Mesendoderm (in vitro differentiated cells): ENCODE results near the gene TOMM40.

Experiments used
- DNase-seq: peaks from one replicate; pipeline ENCODE4 v3.0.0; 2013
- H2AK5ac ChIP-seq: 2 replicates; pipeline ENCODE4 v1.6.1; 2013; ENCODE audit warnings: low read length, inconsistent platforms
- H2BK120ac ChIP-seq: 2 replicates; pipeline ENCODE4 v1.6.1; 2013; ENCODE audit warnings: low read depth, mild to moderate bottlenecking, low read length, moderate library complexity, mixed read lengths
- H2BK15ac ChIP-seq: replicated peaks from 2 replicates; pipeline ENCODE4 v1.6.1; 2013; ENCODE audit warnings: low read depth, mild to moderate bottlenecking, moderate library complexity
- H2BK5ac ChIP-seq: 2 replicates; pipeline ENCODE4 v1.6.1; 2013; ENCODE audit warnings: low read length, inconsistent platforms
- H3K18ac ChIP-seq: 2 replicates; pipeline ENCODE4 v1.6.1; 2013; ENCODE audit warnings: mild to moderate bottlenecking, low read length, mixed read lengths
- H3K23ac ChIP-seq: one replicate; pipeline ENCODE4 v1.6.1; 2013; ENCODE audit warnings: low read length
- H3K27ac ChIP-seq: 2 replicates; pipeline ENCODE4 v1.5.1; 2013; ENCODE audit warnings: low read depth, mild to moderate bottlenecking, inconsistent platforms, low read length, moderate library complexity
- H3K27me3 ChIP-seq: 2 replicates; pipeline ENCODE4 v1.6.1; 2013; ENCODE audit warnings: low read length, control low read depth, mild to moderate bottlenecking, inconsistent platforms; ENCODE audit not compliant: insufficient read depth, poor library complexity
- H3K36me3 ChIP-seq: 2 replicates; pipeline ENCODE4 v1.6.1; 2013; ENCODE audit warnings: low read length, inconsistent platforms; ENCODE audit not compliant: control insufficient read depth, insufficient read depth
- H3K4ac ChIP-seq: one replicate; pipeline ENCODE4 v1.6.1; 2013; ENCODE audit warnings: low read depth, mild to moderate bottlenecking, low read length, moderate library complexity
- H3K4me1 ChIP-seq: 2 replicates; pipeline ENCODE4 v1.6.1; 2013; ENCODE audit warnings: low read depth, low read length, inconsistent platforms; ENCODE audit not compliant: control insufficient read depth
- H3K4me2 ChIP-seq: 2 replicates; pipeline ENCODE4 v1.6.1; 2013; ENCODE audit warnings: low read length
- H3K4me3 ChIP-seq: 2 replicates; pipeline ENCODE4 v1.5.1; 2013; ENCODE audit warnings: mild to moderate bottlenecking, low read length
- H3K56ac ChIP-seq: one replicate; pipeline ENCODE4 v1.6.1; 2013; ENCODE audit warnings: low read length
- H3K79me1 ChIP-seq: 2 replicates; pipeline ENCODE4 v1.6.1; 2013; ENCODE audit warnings: low read length, inconsistent platforms
- H3K79me2 ChIP-seq: 2 replicates; pipeline ENCODE4 v1.6.1; 2013; ENCODE audit warnings: mild to moderate bottlenecking, low read length; ENCODE audit not compliant: control insufficient read depth, insufficient read depth
- H3K9ac ChIP-seq: 2 replicates; pipeline ENCODE4 v1.6.1; 2013; ENCODE audit warnings: low read length, inconsistent platforms
- H4K5ac ChIP-seq: one replicate; pipeline ENCODE4 v1.6.1; 2013; ENCODE audit warnings: low read length
- H4K8ac ChIP-seq: one replicate; pipeline ENCODE4 v1.6.1; 2013; ENCODE audit warnings: low read depth, mild to moderate bottlenecking, control low read depth, low read length, moderate library complexity
- WGBS: extraction: QIAGEN DNeasy Blood & Tissue Kit; methylation state at CpG from one replicate; pipeline ENCODE4 v1.1.7; 2013; ENCODE audit warnings: low lambda C conversion rate, missing lambda C conversion rate; ENCODE audit not compliant: insufficient coverage; ENCODE audit errors: extremely low coverage; 5-methylcytosine and 5-hydroxymethylcytosine counted together

Gene TOMM40

GRCh38 chr19:44894946-44895345 is 3.9 kb downstream of the TOMM40 start:
- no peak overlapping the region for H3K23ac ChIP-seq
- no peak overlapping the region for H2BK120ac ChIP-seq
- H2BK5ac ChIP-seq = no peak overlapping the region
- no peaks in the 10 kb centered on the region for H3K4me1 ChIP-seq
- no peak overlapping the region for H2BK15ac ChIP-seq
- H3K56ac ChIP-seq = no peak overlapping the region
- DNase-seq = no peak
- no peak overlapping the region for H3K4ac ChIP-seq
- H4K8ac ChIP-seq = no peak overlapping the region
- H3K36me3 ChIP-seq = peaks cover 16% of the 10 kb centered on the region
- no CpG with 5 or more reads among the region's 9 CpGs for whole genome bisulfite sequencing
- no peak overlapping the region for H3K9ac ChIP-seq
- no peak overlapping the region for H3K27ac ChIP-seq
- no peak overlapping the region for H3K18ac ChIP-seq
- no peak overlapping the region for H4K5ac ChIP-seq
- no peaks in the 10 kb centered on the region for H3K27me3 ChIP-seq
- H3K79me2 ChIP-seq = peaks cover 30% of the 10 kb centered on the region
- peaks cover 24% of the 10 kb centered on the region for H3K79me1 ChIP-seq
- H3K4me3 ChIP-seq = no peak overlapping the region
- no peak overlapping the region for H3K4me2 ChIP-seq
- H2AK5ac ChIP-seq = no peak overlapping the region

GRCh38 chr19:44897835-44898234 is 6.8 kb downstream of the TOMM40 start:
- Histone ChIP-seq H4K8ac (no peak overlapping the region), H3K79me2 (peaks cover 15% of the 10 kb centered on the region), H3K4ac (no peak overlapping the region), H2BK15ac (no peak overlapping the region), H3K18ac (no peak overlapping the region), H3K27ac (no peak overlapping the region), H3K79me1 (peaks cover 16% of the 10 kb centered on the region), H2BK120ac (no peak overlapping the region), H3K56ac (no peak overlapping the region), H2BK5ac (no peak overlapping the region), H3K4me2 (no peak overlapping the region), H4K5ac (no peak overlapping the region), H3K4me3 (no peak overlapping the region), H2AK5ac (no peak overlapping the region), H3K27me3 (no peaks in the 10 kb centered on the region), H3K9ac (no peak overlapping the region), H3K36me3 (peaks cover 26% of the 10 kb centered on the region), H3K23ac (no peak overlapping the region), H3K4me1 (no peaks in the 10 kb centered on the region)
- no peak for DNase-seq
- WGBS = no CpG with 5 or more reads among the region's 8 CpGs

- Histone ChIP-seq H3K4me3 (no peak overlapping the region), H3K56ac (no peak overlapping the region), H3K79me1 (peaks cover 7% of the 10 kb centered on the region), H2BK120ac (no peak overlapping the region), H3K23ac (no peak overlapping the region), H2BK15ac (no peak overlapping the region), H3K27ac (no peak overlapping the region), H2AK5ac (no peak overlapping the region), H4K5ac (no peak overlapping the region), H4K8ac (no peak overlapping the region), H3K79me2 (no peaks in the 10 kb centered on the region), H3K36me3 (peaks cover 20% of the 10 kb centered on the region), H3K4ac (no peak overlapping the region), H3K4me2 (no peak overlapping the region), H3K27me3 (no peaks in the 10 kb centered on the region), H3K18ac (no peak overlapping the region), H3K4me1 (no peaks in the 10 kb centered on the region), H2BK5ac (no peak overlapping the region), H3K9ac (no peak overlapping the region)
- no peak for DNase-seq
- no CpG with 5 or more reads among the region's 19 CpGs for WGBS
Measured at GRCh38 chr19:44900328-44901244, 9.5 kb downstream of the TOMM40 start.

- no peak overlapping the region for H2BK15ac ChIP-seq
- no peak overlapping the region for H3K4me2 ChIP-seq
- no peaks in the 10 kb centered on the region for H3K4me1 ChIP-seq
- no peak overlapping the region for H3K4me3 ChIP-seq
- H4K8ac ChIP-seq = no peak overlapping the region
- H3K9ac ChIP-seq = no peak overlapping the region
- H2AK5ac ChIP-seq = no peak overlapping the region
- peaks cover 4% of the 10 kb centered on the region for H3K79me1 ChIP-seq
- H3K27ac ChIP-seq = no peak overlapping the region
- no peak overlapping the region for H3K18ac ChIP-seq
- no peak overlapping the region for H2BK120ac ChIP-seq
- H2BK5ac ChIP-seq = no peak overlapping the region
- H3K23ac ChIP-seq = no peak overlapping the region
- H3K4ac ChIP-seq = no peak overlapping the region
- no CpG with 5 or more reads among the region's 15 CpGs for whole genome bisulfite sequencing
- no peak overlapping the region for H4K5ac ChIP-seq
- peaks cover 4% of the 10 kb centered on the region for H3K79me2 ChIP-seq
- peaks cover 12% of the 10 kb centered on the region for H3K36me3 ChIP-seq
- no peaks in the 10 kb centered on the region for H3K27me3 ChIP-seq
- DNase-seq = no peak
- H3K56ac ChIP-seq = no peak overlapping the region
Measured at GRCh38 chr19:44903216-44903601, 12.2 kb downstream of the TOMM40 start.

- peaks cover 4% of the 10 kb centered on the region for H3K79me1 ChIP-seq
- H3K27me3 ChIP-seq = no peaks in the 10 kb centered on the region
- no peak overlapping the region for H4K5ac ChIP-seq
- DNase-seq = peak; percentile 74
- H3K4me3 ChIP-seq = no peak overlapping the region
- H3K79me2 ChIP-seq = peaks cover 4% of the 10 kb centered on the region
- peak overlapping the region; percentile 37 for H3K56ac ChIP-seq
- peak overlapping the region; percentile 40 for H3K9ac ChIP-seq
- H2BK15ac ChIP-seq = no peak overlapping the region
- no peak overlapping the region for H2BK120ac ChIP-seq
- H3K4ac ChIP-seq = no peak overlapping the region
- H3K23ac ChIP-seq = no peak overlapping the region
- H2AK5ac ChIP-seq = no peak overlapping the region
- H4K8ac ChIP-seq = no peak overlapping the region
- peak overlapping the region; percentile 27 for H3K27ac ChIP-seq
- peaks cover 12% of the 10 kb centered on the region for H3K36me3 ChIP-seq
- H3K4me1 ChIP-seq = no peaks in the 10 kb centered on the region
- no peak overlapping the region for H3K4me2 ChIP-seq
- no CpG with 5 or more reads among the region's 24 CpGs for WGBS
- H3K18ac ChIP-seq = no peak overlapping the region
- no peak overlapping the region for H2BK5ac ChIP-seq
Measured at GRCh38 chr19:44903602-44904425, 12.8 kb downstream of the TOMM40 start.
